SJCRH30 (cell line): ENCODE results near the gene SSBP3. TPM values are rescaled to one million over a fixed set of nuclear protein-coding genes. Genes with fewer than 3 reads are reported as not detected.

ENCODE experiments used
- DNase-seq, 2 experiments: peaks; one replicate each; pipeline ENCODE4 v3.0.0-alpha.2; 2015 to 2020
- H3K27ac ChIP-seq: fragments of 250-450 bp; sonication (Bioruptor Pico); 2 replicates; pipeline ENCODE4 v1.5.1; 2020; ENCODE audit warnings: mild to moderate bottlenecking, moderate library complexity
- H3K27me3 ChIP-seq: fragments of 250-450 bp; sonication (Bioruptor Pico); 2 replicates; pipeline ENCODE4 v1.5.1; 2020; ENCODE audit warnings: mild to moderate bottlenecking, moderate library complexity
- H3K36me3 ChIP-seq: fragments of 250-450 bp; sonication (Bioruptor Pico); 2 replicates; pipeline ENCODE4 v1.5.1; 2020; ENCODE audit warnings: mild to moderate bottlenecking, moderate library complexity
- H3K4me1 ChIP-seq: fragments of 250-450 bp; sonication (Bioruptor Pico); 2 replicates; pipeline ENCODE4 v1.5.1; 2020; ENCODE audit warnings: mild to moderate bottlenecking, moderate library complexity
- H3K4me3 ChIP-seq: fragments of 250-450 bp; sonication (Bioruptor Pico); 2 replicates; pipeline ENCODE4 v1.5.1; 2020; ENCODE audit warnings: mild to moderate bottlenecking, moderate library complexity
- H3K9me3 ChIP-seq: fragments of 250-450 bp; sonication (Bioruptor Pico); replicated peaks from 2 replicates; pipeline ENCODE4 v1.5.1; 2020; ENCODE audit warnings: mild to moderate bottlenecking, moderate library complexity
- total RNA-seq: library from RNA; depleted of rRNA; stranded (reverse); fragments of >200 nt; shearing (Covaris generic); gene quantifications from 2 replicates; pipeline ENCODE4 v1.2.3, GENCODE V29; 2014

Gene SSBP3
- total RNA-seq, 1 experiment from 2014 or later, result 32.1 TPM

DNA sequence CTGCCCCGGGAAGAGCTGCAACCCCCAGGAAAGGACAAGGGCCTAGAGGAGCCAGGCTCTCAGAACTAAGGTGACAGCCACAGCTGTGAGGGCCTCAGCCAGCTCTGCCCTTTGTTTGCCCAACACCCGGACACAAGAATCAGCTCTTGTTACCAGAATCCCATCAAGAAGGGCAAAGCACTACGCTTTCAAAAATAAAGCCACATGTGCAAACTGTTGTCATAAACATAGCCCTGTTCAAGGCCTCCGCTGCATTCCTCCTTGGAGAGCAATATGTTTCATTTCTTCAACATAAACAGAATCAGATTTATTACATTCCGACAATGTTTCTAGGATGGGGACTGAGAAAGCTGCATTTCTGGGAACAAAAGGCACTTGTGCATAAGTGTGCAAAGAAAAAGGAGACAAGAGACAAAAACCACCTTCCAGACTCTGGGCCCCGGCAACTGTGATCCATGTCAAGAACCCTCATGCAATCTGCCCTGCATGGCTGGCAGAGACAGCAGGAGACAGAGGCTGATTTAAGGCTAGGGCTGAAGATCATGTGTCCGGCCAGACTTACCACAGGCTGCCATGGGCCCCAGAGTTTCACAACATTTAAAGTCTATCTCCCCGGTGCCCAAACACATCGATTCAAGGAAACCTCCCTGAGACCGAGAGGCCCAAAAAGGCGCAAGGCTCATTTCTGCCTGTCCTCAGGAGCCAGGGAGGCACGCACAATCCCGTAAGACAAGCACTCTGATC is 71.0 kb downstream of the SSBP3 start:
- no peaks in the 10 kb centered on the region for H3K9me3 ChIP-seq
- H3K27me3 ChIP-seq, result no peaks in the 10 kb centered on the region
- peak overlapping the region; percentile 97 for H3K27ac ChIP-seq
- peaks cover 74% of the 10 kb centered on the region for H3K4me1 ChIP-seq
- peak; percentile 91 to 95 for DNase-seq
- peak overlapping the region; percentile 52 for H3K4me3 ChIP-seq
- no peaks in the 10 kb centered on the region for H3K36me3 ChIP-seq

- H3K27ac ChIP-seq, result no peak overlapping the region
- H3K9me3 ChIP-seq, result no peaks in the 10 kb centered on the region
- H3K27me3 ChIP-seq, result no peaks in the 10 kb centered on the region
- no peaks in the 10 kb centered on the region for H3K36me3 ChIP-seq
- no peak overlapping the region for H3K4me3 ChIP-seq
- H3K4me1 ChIP-seq, result peaks cover 61% of the 10 kb centered on the region
- DNase-seq, result no peak
Observed at GRCh38 chr1:54332781-54333585, 73.2 kb downstream of the SSBP3 start.

- Histone ChIP-seq H3K4me1 (peaks cover 69% of the 10 kb centered on the region), H3K4me3 (no peak overlapping the region), H3K27ac (peak overlapping the region; percentile 11), H3K36me3 (no peaks in the 10 kb centered on the region), H3K27me3 (no peaks in the 10 kb centered on the region), H3K9me3 (no peaks in the 10 kb centered on the region)
- peak in 1 of 2 experiments; percentile 49 for DNase-seq
Observed at GRCh38 chr1:54331843-54332463, 74.2 kb downstream of the SSBP3 start.

GRCh38 chr1:54331091-54331772 is 75.0 kb downstream of the SSBP3 start:
- no peaks in the 10 kb centered on the region for H3K9me3 ChIP-seq
- H3K27ac ChIP-seq, result peak overlapping the region; percentile 11
- H3K27me3 ChIP-seq, result no peaks in the 10 kb centered on the region
- no peaks in the 10 kb centered on the region for H3K36me3 ChIP-seq
- no peak overlapping the region for H3K4me3 ChIP-seq
- peaks cover 69% of the 10 kb centered on the region for H3K4me1 ChIP-seq
- peak; percentile 51 to 78 for DNase-seq

- Histone ChIP-seq H3K27me3 (no peaks in the 10 kb centered on the region), H3K4me1 (peaks cover 69% of the 10 kb centered on the region), H3K4me3 (no peak overlapping the region), H3K27ac (no peak overlapping the region), H3K9me3 (no peaks in the 10 kb centered on the region), H3K36me3 (no peaks in the 10 kb centered on the region)
- DNase-seq, result no peak
Observed at GRCh38 chr1:54329312-54330003, 76.7 kb downstream of the SSBP3 start.

- no peak overlapping the region for H3K4me3 ChIP-seq
- H3K4me1 ChIP-seq, result peaks cover 58% of the 10 kb centered on the region
- H3K27me3 ChIP-seq, result no peaks in the 10 kb centered on the region
- DNase-seq, result no peak
- no peaks in the 10 kb centered on the region for H3K9me3 ChIP-seq
- H3K36me3 ChIP-seq, result no peaks in the 10 kb centered on the region
- H3K27ac ChIP-seq, result no peak overlapping the region
Observed at GRCh38 chr1:54328066-54328636, 78.0 kb downstream of the SSBP3 start.

GRCh38 chr1:54327386-54328065 is 78.7 kb downstream of the SSBP3 start:
- Histone ChIP-seq H3K36me3 (no peaks in the 10 kb centered on the region), H3K27me3 (no peaks in the 10 kb centered on the region), H3K4me1 (peaks cover 53% of the 10 kb centered on the region), H3K27ac (peak overlapping the region; percentile 47; the same call in 1 of the 2 replicates), H3K4me3 (no peak overlapping the region), H3K9me3 (no peaks in the 10 kb centered on the region)
- DNase-seq, result peak in 1 of 2 experiments; percentile 36

- Histone ChIP-seq H3K27me3 (no peaks in the 10 kb centered on the region), H3K27ac (peak overlapping the region; percentile 47; the same call in 1 of the 2 replicates), H3K4me1 (peaks cover 45% of the 10 kb centered on the region), H3K9me3 (no peaks in the 10 kb centered on the region), H3K4me3 (peak overlapping the region; percentile 25), H3K36me3 (no peaks in the 10 kb centered on the region)
- DNase-seq, result peak; percentile 49 to 77
Observed at GRCh38 chr1:54326543-54327385, 79.4 kb downstream of the SSBP3 start.

DNA sequence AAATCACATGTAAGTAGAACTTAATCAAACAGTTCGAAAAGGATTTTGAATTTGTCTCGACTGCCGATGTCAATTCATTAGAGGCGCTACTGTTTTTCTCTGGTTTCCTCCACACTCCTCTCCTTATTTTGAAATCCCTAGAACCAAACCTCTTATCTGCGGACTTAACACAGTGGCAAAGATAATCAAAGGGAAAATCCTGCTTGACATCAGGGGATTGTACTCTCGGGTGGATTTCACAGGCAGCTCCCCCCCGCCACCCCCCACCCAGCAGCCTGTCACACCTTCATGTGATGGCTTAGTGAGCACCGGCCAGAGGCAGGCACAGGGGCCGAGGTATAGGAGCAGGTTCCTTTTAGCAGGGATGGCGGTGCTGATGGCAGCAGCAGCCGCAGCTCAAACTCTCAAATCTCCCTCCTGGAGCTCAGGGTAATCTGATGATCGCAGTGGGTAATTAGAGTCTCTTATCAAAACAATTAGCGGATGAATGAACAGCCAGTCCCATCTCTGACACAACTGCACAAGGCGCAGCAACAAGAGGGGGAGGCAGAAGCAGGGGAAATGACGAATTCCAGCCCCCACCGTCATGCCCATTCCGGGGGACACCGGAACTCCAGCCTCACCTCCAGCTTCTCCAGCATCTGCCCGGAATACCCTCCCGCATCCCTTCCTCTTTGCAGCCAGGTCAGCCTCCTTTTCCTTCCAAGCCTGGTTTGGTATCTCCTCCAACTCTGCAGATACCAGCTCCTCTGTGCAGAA is 80.3 kb downstream of the SSBP3 start:
- H3K27ac ChIP-seq, result peak overlapping the region; percentile 47; the same call in 1 of the 2 replicates
- H3K27me3 ChIP-seq, result no peaks in the 10 kb centered on the region
- H3K4me3 ChIP-seq, result peak overlapping the region; percentile 25
- H3K4me1 ChIP-seq, result peaks cover 36% of the 10 kb centered on the region
- no peaks in the 10 kb centered on the region for H3K36me3 ChIP-seq
- H3K9me3 ChIP-seq, result no peaks in the 10 kb centered on the region
- DNase-seq, result peak; percentile 35 to 52

- no peaks in the 10 kb centered on the region for H3K36me3 ChIP-seq
- no peak overlapping the region for H3K27ac ChIP-seq
- H3K4me1 ChIP-seq, result peaks cover 33% of the 10 kb centered on the region
- H3K4me3 ChIP-seq, result no peak overlapping the region
- no peak for DNase-seq
- no peaks in the 10 kb centered on the region for H3K9me3 ChIP-seq
- H3K27me3 ChIP-seq, result no peaks in the 10 kb centered on the region
Observed at GRCh38 chr1:54325284-54325683, 80.9 kb downstream of the SSBP3 start.

- Histone ChIP-seq H3K27ac (no peak overlapping the region), H3K4me1 (peaks cover 33% of the 10 kb centered on the region), H3K4me3 (no peak overlapping the region), H3K36me3 (no peaks in the 10 kb centered on the region), H3K27me3 (no peaks in the 10 kb centered on the region), H3K9me3 (no peaks in the 10 kb centered on the region)
- no peak for DNase-seq
Observed at GRCh38 chr1:54324251-54325140, 81.7 kb downstream of the SSBP3 start.
